Activated CD8-positive, alpha-beta T cell treated with anti-CD3 and anti-CD28 coated beads for 36 hours (primary cell): ENCODE data around the gene ZNF582. TPM values are rescaled to one million over a fixed set of nuclear protein-coding genes. Genes with fewer than 3 reads are reported as not detected.

ENCODE experiments used
- ATAC-seq: fragments of 200-7000 bp; cut with Tn5 transposase; one replicate; pipeline ENCODE4 v1.10.0; 2021; ENCODE audit warnings: mild to moderate bottlenecking, moderate library complexity
- CTCF ChIA-PET: fragments of 350-600 bp; sonication (Branson Sonifier 250); formaldehyde crosslinking; loops from one replicate; lab custom pipeline; 2021; ENCODE audit warnings: antibody characterized with exemption; lab: Charles Lee
- POLR2A ChIA-PET: fragments of 350-600 bp; sonication (Branson Sonifier 250); formaldehyde crosslinking; loops from one replicate; lab custom pipeline; 2021; ENCODE audit warnings: antibody characterized with exemption; lab: Charles Lee
- DNase-seq: peaks from one replicate; pipeline ENCODE4 v3.0.0-alpha.2; 2020
- H3K27ac Mint-ChIP-seq: one replicate; pipeline ENCODE4 v1.8.0; 2021; ENCODE audit warnings: mild to moderate bottlenecking, mixed read lengths
- H3K27me3 Mint-ChIP-seq: one replicate; pipeline ENCODE4 v1.8.0; 2021; ENCODE audit warnings: mixed read lengths
- H3K36me3 Mint-ChIP-seq: one replicate; pipeline ENCODE4 v1.8.0; 2021; ENCODE audit warnings: low read depth, mixed read lengths
- H3K4me1 Mint-ChIP-seq: one replicate; pipeline ENCODE4 v1.8.0; 2021; ENCODE audit warnings: low read depth, mixed read lengths
- H3K4me3 Mint-ChIP-seq: one replicate; pipeline ENCODE4 v1.8.0; 2021; ENCODE audit warnings: mild to moderate bottlenecking, moderate library complexity, mixed read lengths
- H3K9me3 Mint-ChIP-seq: one replicate; pipeline ENCODE4 v1.8.0; 2021; ENCODE audit warnings: mixed read lengths
- CTCF ChIP-seq: fragments of 200-600 bp; IDR thresholded peaks from one replicate; pipeline ENCODE4 v1.8.0; 2022; ENCODE audit warnings: antibody characterized with exemption, mild to moderate bottlenecking
- intact Hi-C: fragments of 100-400 bp; cut with micrococcal nuclease; formaldehyde crosslinking; loops from one replicate; pipeline ENCODE4 v1.10.0; 2022
- total RNA-seq, 2 experiments: library from RNA; stranded (reverse); gene quantifications; one replicate each; pipeline ENCODE4 v1.2.3, GENCODE V29; 2021

ZNF582 gene
- total RNA-seq, 2 experiments from 2014 or later, result 2.0 to 2.4 TPM

DNA sequence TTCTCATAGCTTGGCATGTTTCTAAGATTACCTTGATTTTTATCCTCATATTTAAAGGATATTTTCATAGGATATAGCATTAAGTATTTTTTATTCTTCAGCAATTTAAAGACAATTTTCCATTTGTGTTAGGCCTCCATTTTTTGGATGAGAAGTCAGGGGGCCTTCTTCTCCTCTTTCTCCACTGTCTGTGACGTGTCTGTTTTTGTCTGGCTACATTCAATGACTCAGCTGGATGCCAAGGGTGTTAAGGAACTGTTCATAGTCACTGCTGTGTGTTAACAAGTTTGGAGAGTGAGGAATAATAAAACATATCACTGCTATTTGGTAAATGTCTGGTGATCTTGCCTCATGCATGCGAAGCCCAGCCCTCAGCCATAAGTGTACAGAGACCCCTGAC lies 36.4 kb downstream of the ZNF582 start:
- ATAC-seq (no peak), DNase-seq (no peak)
- intact Hi-C loops, result loop anchor here (10.0 kb wide), 1 partner anchor 102 kb away; no protein-coding TSS in a partner anchor
- no peaks in the 10 kb centered on the region for H3K27me3 Mint-ChIP-seq
- CTCF ChIA-PET, result no interaction called here
- peaks cover 27% of the 10 kb centered on the region for H3K9me3 Mint-ChIP-seq
- no peaks in the 10 kb centered on the region for H3K4me1 Mint-ChIP-seq
- H3K36me3 Mint-ChIP-seq, result peaks cover 21% of the 10 kb centered on the region
- no peak overlapping the region for H3K27ac Mint-ChIP-seq
- H3K4me3 Mint-ChIP-seq, result no peak overlapping the region
- POLR2A ChIA-PET, result no interaction called here
- no peak for TF ChIP-seq CTCF

DNA sequence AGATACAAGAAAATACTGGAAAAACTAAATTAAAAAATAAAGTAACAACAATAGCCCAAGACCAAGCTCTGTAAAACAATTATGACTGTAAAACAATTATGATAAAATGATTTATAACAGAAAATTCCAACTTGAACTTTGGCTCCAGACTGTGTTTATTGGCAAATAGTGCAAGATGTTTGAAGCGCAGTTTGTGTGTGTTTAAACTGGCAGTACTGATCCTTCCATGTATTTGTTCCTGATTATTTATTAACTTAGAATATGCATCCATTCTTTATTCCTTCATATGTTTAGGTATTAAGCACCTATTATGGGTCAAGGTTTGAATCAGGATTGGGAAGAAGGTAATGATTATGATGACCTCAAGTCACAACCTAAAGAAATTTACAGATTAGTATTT lies 37.8 kb downstream of the ZNF582 start:
- no peaks in the 10 kb centered on the region for H3K4me1 Mint-ChIP-seq
- no peaks in the 10 kb centered on the region for H3K27me3 Mint-ChIP-seq
- DNase-seq (no peak), ATAC-seq (no peak)
- intact Hi-C loops, result loop anchor here (10.0 kb wide), 1 partner anchor 101 kb away; no protein-coding TSS in a partner anchor
- H3K27ac Mint-ChIP-seq, result no peak overlapping the region
- H3K36me3 Mint-ChIP-seq, result peaks cover 12% of the 10 kb centered on the region
- peaks cover 19% of the 10 kb centered on the region for H3K9me3 Mint-ChIP-seq
- H3K4me3 Mint-ChIP-seq, result no peak overlapping the region
- ChIA-PET POLR2A (no interaction called here), CTCF (no interaction called here)
- TF ChIP-seq CTCF, result no peak

GRCh38 chr19:56351208-56351607 lies 42.1 kb downstream of the ZNF582 start:
- ChIA-PET CTCF (no interaction called here), POLR2A (no interaction called here)
- ATAC-seq, result no peak
- no peak for TF ChIP-seq CTCF
- Mint-ChIP-seq H3K27me3 (no peaks in the 10 kb centered on the region), H3K36me3 (no peaks in the 10 kb centered on the region), H3K9me3 (no peaks in the 10 kb centered on the region), H3K4me3 (no peak overlapping the region), H3K4me1 (no peaks in the 10 kb centered on the region), H3K27ac (no peak overlapping the region)
- DNase-seq, result no peak
- intact Hi-C loops, result loop anchor here (10.0 kb wide), 1 partner anchor 96 kb away; no protein-coding TSS in a partner anchor

GRCh38 chr19:56350416-56351045 lies 42.8 kb downstream of the ZNF582 start:
- Mint-ChIP-seq H3K27ac (no peak overlapping the region), H3K27me3 (no peaks in the 10 kb centered on the region), H3K36me3 (no peaks in the 10 kb centered on the region), H3K4me3 (no peak overlapping the region), H3K9me3 (no peaks in the 10 kb centered on the region), H3K4me1 (no peaks in the 10 kb centered on the region)
- intact Hi-C loops, result loop anchor here (10.0 kb wide), 1 partner anchor 96 kb away; no protein-coding TSS in a partner anchor
- CTCF ChIA-PET, result interaction anchor here (3.0 kb wide), 1 partner anchor 98 kb away, joined by 42 read pairs; no protein-coding TSS in a partner anchor
- peak; percentile 67 for ATAC-seq
- peak; percentile 92 for TF ChIP-seq CTCF
- DNase-seq, result peak; percentile 74
- POLR2A ChIA-PET, result no interaction called here

- DNase-seq, result peak; percentile 61
- no peaks in the 10 kb centered on the region for H3K4me1 Mint-ChIP-seq
- no peak overlapping the region for H3K4me3 Mint-ChIP-seq
- H3K27me3 Mint-ChIP-seq, result no peaks in the 10 kb centered on the region
- peak; percentile 64 for TF ChIP-seq CTCF
- CTCF ChIA-PET, result interaction anchor here (0.6 to 3.0 kb wide), 28 partner anchors 11 to 751 kb away, joined by 3 to 42 read pairs (median 3); partner anchors contain the start of gene ZNF583
- no peaks in the 10 kb centered on the region for H3K36me3 Mint-ChIP-seq
- no peaks in the 10 kb centered on the region for H3K9me3 Mint-ChIP-seq
- POLR2A ChIA-PET, result interaction anchor here (1.0 kb wide), 1 partner anchor 17 kb away, joined by 3 read pairs; no protein-coding TSS in a partner anchor
- no peak overlapping the region for H3K27ac Mint-ChIP-seq
- peak; percentile 56 for ATAC-seq
- intact Hi-C loops, result no loop called here
Observed at GRCh38 chr19:56348289-56348877, 45.0 kb downstream of the ZNF582 start.
